ENCODE results near the gene TGFBR3L.

TGFBR3L gene

DNA sequence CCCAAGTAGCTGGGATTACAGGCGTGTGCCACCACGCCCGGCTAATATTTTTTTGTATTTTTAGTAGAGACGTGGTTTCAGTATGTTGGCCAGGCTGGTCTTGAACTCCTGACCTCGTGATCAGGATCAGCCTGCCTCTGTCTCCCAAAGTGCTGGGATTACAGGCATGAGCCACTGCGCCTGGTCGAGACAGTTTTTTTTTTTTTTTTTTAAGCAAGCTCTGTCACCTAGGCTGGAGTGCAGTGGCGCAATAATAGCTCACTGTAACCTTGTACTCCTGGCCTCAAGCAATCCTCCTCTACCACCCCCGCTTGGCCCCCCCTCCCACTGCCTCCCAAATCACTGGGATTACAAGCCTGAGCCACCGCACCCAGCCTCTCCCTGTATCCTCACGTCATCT, 17.3 kb upstream of the TGFBR3L start:
- CTCF ChIA-PET, result interaction anchor here (0.8 to 1.5 kb wide), 3 partner anchors 9 to 44 kb away, joined by 3 to 4 read pairs (median 4); partner anchors contain the start of gene LRRC8E
- no peak for DNase-seq (ENCODE audit: low read depth, low spot score)
- H3K4me3 ChIP-seq (ENCODE audit: low read depth, low read length), result no peak overlapping the region
- POLR2A ChIA-PET, result interaction anchor here (1.0 kb wide), 1 partner anchor 9 kb away, joined by 3 read pairs; the partner anchor contains the start of gene LRRC8E
- TF ChIP-seq, protein P1, sequence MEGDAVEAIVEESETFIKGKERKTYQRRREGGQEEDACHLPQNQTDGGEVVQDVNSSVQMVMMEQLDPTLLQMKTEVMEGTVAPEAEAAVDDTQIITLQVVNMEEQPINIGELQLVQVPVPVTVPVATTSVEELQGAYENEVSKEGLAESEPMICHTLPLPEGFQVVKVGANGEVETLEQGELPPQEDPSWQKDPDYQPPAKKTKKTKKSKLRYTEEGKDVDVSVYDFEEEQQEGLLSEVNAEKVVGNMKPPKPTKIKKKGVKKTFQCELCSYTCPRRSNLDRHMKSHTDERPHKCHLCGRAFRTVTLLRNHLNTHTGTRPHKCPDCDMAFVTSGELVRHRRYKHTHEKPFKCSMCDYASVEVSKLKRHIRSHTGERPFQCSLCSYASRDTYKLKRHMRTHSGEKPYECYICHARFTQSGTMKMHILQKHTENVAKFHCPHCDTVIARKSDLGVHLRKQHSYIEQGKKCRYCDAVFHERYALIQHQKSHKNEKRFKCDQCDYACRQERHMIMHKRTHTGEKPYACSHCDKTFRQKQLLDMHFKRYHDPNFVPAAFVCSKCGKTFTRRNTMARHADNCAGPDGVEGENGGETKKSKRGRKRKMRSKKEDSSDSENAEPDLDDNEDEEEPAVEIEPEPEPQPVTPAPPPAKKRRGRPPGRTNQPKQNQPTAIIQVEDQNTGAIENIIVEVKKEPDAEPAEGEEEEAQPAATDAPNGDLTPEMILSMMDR (IDR thresholded peaks at IDR 0.05; ENCODE audit: insufficient read depth, low read length, missing control alignments), result no peak

DNA sequence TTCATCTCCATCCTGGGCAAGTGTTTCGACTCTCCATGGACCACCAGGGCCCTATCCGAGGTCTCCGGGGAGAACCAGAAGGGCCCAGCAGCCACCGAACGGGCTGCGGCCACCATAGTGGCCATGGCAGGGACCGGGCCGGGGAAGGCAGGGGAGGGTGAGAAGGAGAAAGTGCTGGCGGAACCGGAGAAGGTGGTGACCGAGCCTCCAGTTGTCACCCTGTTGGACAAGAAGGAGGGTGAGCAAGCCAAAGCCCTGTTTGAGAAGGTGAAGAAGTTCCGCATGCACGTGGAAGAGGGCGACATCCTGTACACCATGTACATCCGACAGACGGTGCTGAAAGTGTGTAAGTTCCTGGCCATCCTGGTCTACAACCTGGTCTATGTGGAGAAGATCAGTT, 15.7 kb upstream of the TGFBR3L start:
- ChIA-PET POLR2A (no interaction called here), CTCF (interaction anchor here (1.0 to 2.0 kb wide), 3 partner anchors 22 to 46 kb away, joined by 3 to 7 read pairs (median 3); no protein-coding TSS in a partner anchor)
- DNase-seq (ENCODE audit: low read depth, low spot score), result no peak

DNA sequence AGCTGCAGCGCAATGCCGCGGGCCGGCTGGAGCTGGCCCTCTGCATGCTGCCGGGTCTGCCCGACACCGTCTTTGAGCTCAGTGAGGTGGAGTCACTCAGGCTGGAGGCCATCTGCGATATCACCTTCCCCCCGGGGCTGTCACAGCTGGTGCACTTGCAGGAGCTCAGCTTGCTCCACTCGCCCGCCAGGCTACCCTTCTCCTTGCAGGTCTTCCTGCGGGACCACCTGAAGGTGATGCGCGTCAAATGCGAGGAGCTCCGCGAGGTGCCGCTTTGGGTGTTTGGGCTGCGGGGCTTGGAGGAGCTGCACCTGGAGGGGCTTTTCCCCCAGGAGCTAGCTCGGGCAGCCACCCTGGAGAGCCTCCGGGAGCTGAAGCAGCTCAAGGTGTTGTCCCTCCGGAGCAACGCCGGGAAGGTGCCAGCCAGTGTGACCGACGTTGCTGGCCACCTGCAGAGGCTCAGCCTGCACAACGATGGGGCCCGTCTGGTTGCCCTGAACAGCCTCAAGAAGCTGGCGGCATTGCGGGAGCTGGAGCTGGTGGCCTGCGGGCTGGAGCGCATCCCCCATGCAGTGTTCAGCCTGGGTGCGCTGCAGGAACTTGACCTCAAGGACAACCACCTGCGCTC, 14.8 kb upstream of the TGFBR3L start:
- TF ChIP-seq, protein P1 (IDR thresholded peaks at IDR 0.05; ENCODE audit: insufficient read depth, low read length, missing control alignments), result no peak
- H3K4me3 ChIP-seq (ENCODE audit: low read depth, low read length), result no peak overlapping the region
- no peak for DNase-seq (ENCODE audit: low read depth, low spot score)
- POLR2A ChIA-PET, result interaction anchor here (1.4 to 2.2 kb wide), 2 partner anchors 9 to 10 kb away, joined by 3 to 7 read pairs; no protein-coding TSS in a partner anchor
- CTCF ChIA-PET, result interaction anchor here (1.2 to 2.0 kb wide), 5 partner anchors 18 to 49 kb away, joined by 3 to 8 read pairs (median 5); no protein-coding TSS in a partner anchor

More for the DNA sequence above, 15.7 kb upstream of the TGFBR3L start:
- TF ChIP-seq, protein P1 (IDR thresholded peaks at IDR 0.05; ENCODE audit: insufficient read depth, low read length, missing control alignments), result no peak
- no peak overlapping the region for H3K4me3 ChIP-seq (ENCODE audit: low read depth, low read length)

DNA sequence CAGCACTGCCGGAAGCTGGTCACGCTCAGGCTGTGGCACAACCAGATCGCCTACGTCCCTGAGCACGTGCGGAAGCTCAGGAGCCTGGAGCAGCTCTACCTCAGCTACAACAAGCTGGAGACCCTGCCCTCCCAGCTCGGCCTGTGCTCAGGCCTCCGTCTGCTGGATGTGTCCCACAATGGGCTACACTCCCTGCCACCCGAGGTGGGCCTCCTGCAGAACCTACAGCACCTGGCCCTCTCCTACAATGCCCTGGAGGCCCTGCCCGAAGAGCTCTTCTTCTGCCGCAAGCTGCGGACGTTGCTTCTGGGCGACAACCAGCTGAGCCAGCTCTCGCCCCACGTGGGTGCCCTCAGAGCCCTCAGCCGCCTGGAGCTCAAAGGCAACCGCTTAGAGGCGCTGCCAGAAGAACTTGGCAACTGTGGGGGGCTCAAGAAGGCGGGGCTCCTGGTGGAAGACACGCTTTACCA, 14.2 kb upstream of the TGFBR3L start:
- TF ChIP-seq, protein P1 (IDR thresholded peaks at IDR 0.05; ENCODE audit: insufficient read depth, low read length, missing control alignments), result no peak
- POLR2A ChIA-PET, result interaction anchor here (1.4 to 2.2 kb wide), 2 partner anchors 8 to 10 kb away, joined by 3 to 7 read pairs; no protein-coding TSS in a partner anchor
- CTCF ChIA-PET, result interaction anchor here (1.1 to 2.0 kb wide), 7 partner anchors 18 to 49 kb away, joined by 3 to 8 read pairs (median 4); no protein-coding TSS in a partner anchor
- no peak overlapping the region for H3K4me3 ChIP-seq (ENCODE audit: low read depth, low read length)
- no peak for DNase-seq (ENCODE audit: low read depth, low spot score)

DNA sequence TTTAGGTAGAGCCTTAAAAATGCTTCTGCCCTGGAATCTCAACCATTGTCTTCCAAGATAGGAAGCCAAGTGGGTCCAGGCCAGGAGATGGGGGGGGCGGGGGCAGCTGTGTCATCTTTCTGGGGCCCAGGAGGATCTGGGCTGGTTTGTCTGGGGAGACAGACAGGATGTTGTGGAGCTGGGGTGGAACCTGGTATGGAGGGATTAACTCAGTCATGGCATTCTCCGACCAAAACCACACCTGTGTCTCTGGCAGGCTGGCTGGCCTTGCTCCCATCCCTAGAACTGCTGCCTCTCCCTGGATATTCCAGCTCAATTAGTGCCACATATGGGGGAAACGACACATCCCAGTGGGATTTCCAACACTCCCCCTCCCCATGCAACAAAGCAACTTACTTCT, 13.7 kb upstream of the TGFBR3L start:
- ChIA-PET POLR2A (interaction anchor here (1.4 to 2.2 kb wide), 2 partner anchors 8 to 11 kb away, joined by 3 to 7 read pairs; no protein-coding TSS in a partner anchor), CTCF (interaction anchor here (0.7 to 2.0 kb wide), 10 partner anchors 13 to 50 kb away, joined by 3 to 8 read pairs (median 4); partner anchors contain the start of gene LRRC8E)
- TF ChIP-seq, protein P1 (IDR thresholded peaks at IDR 0.05; ENCODE audit: insufficient read depth, low read length, missing control alignments), result no peak
- H3K4me3 ChIP-seq (ENCODE audit: low read depth, low read length), result no peak overlapping the region
- DNase-seq (ENCODE audit: low read depth, low spot score), result no peak

DNA sequence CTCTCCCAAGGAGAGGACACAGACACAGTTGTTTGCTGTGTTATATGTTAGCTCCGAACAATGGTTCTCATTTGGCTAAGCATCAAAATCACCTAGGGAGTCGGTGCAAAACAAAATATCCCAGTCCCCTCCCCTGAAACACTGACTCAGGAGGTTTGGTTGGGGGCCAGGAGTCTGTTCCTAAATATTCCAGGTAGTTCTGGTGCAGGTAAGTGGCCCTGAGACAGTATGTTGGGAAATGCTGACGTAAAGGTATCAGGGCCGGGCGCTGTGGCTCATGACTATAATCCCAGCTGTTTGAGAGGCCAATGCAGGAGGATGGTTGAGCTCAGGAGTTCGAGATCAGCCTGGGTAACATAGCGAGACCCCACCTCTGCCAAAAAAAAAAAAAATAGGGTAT, 13.3 kb upstream of the TGFBR3L start:
- DNase-seq (ENCODE audit: low read depth, low spot score), result no peak
- TF ChIP-seq, protein P1 (IDR thresholded peaks at IDR 0.05; ENCODE audit: insufficient read depth, low read length, missing control alignments), result no peak
- ChIA-PET POLR2A (interaction anchor here (2.2 kb wide), 1 partner anchor 11 kb away, joined by 7 read pairs; no protein-coding TSS in a partner anchor), CTCF (interaction anchor here (0.6 to 2.0 kb wide), 11 partner anchors 10 to 519 kb away, joined by 3 to 8 read pairs (median 4); partner anchors contain the start of gene LRRC8E)
- no peak overlapping the region for H3K4me3 ChIP-seq (ENCODE audit: low read depth, low read length)
